HepG2 (cell line): ENCODE results near the gene LGALS8. TPM values are rescaled to one million over a fixed set of nuclear protein-coding genes. Genes with fewer than 3 reads are reported as not detected.
A peak's percentile ranks its signal among the peaks of the same experiment; 100 is the strongest.

Experiments used
- ATAC-seq: fragments of 200-7000 bp; cut with Tn5 transposase; 3 replicates; pipeline ENCODE4 v1.9.1; 2020; ENCODE audit warnings: mild to moderate bottlenecking, moderate library complexity
- BruUV-seq: library from RNA; stranded (reverse); fragments of 400-500 nt; replicated peaks from 2 replicates; lab custom pipeline; 2021; lab: Mats Ljungman, UMichigan
- CTCF ChIA-PET: fragments of 300-600 bp; formaldehyde crosslinking; extraction: SDS; loops from one replicate; lab custom pipeline; 2021; ENCODE audit warnings: low total read pairs, inconsistent platforms, low intra/inter-chr PET ratio; lab: Yijun Ruan, JAX
- POLR2A ChIA-PET: fragments of 350-600 bp; sonication (Branson Sonifier 250); formaldehyde crosslinking; loops from one replicate; lab custom pipeline; 2020; ENCODE audit warnings: antibody characterized with exemption, inconsistent platforms; lab: Yijun Ruan, JAX
- DNase-seq: peaks from one replicate; pipeline ENCODE4 v3.0.0-alpha.2; 2015; ENCODE audit warnings: low spot score
- FAIRE-seq: peaks from 3 replicates; lab custom pipeline; 2011; peaks lifted over from hg19 to GRCh38; lab: Jason Lieb, UNC
- H2AFZ ChIP-seq: one replicate; pipeline ENCODE4 v1.6.1; 2011; ENCODE audit warnings: low read length, inconsistent platforms
- H3K27ac ChIP-seq: fragments of 300-600 bp; 3 replicates; pipeline ENCODE4 v1.8.0; 2011; ENCODE audit warnings: mixed run types, mild to moderate bottlenecking, mixed read lengths, low read length, inconsistent platforms; ENCODE audit not compliant: insufficient read depth; ENCODE audit errors: extremely low read length
- H3K27me3 ChIP-seq, 2 experiments: fragments of 200-600 bp in 1 of 2; 2 replicates in 1 of 2; 3 replicates in 1 of 2; pipeline versions ENCODE4 v1.6.0 to v1.8.0; 2011; ENCODE audit warnings: low read length in 2 of 2, mild to moderate bottlenecking in 2 of 2, moderate library complexity in 2 of 2, inconsistent platforms in 1 of 2; ENCODE audit not compliant: insufficient read depth in 2 of 2, control insufficient read depth in 1 of 2
- H3K36me3 ChIP-seq, 2 experiments: fragments of 200-600 bp in 1 of 2; replicated peaks in 1 of 2; 2 replicates in 1 of 2; 3 replicates in 1 of 2; pipeline versions ENCODE4 v1.5.1 to v1.8.0; 2011; ENCODE audit warnings: low read length in 2 of 2, inconsistent platforms in 1 of 2; ENCODE audit not compliant: insufficient read depth in 2 of 2, control insufficient read depth in 1 of 2
- H3K4me1 ChIP-seq: 2 replicates; pipeline ENCODE4 v1.5.1; 2012; ENCODE audit warnings: low read length, inconsistent platforms; ENCODE audit not compliant: insufficient read depth
- H3K4me2 ChIP-seq: 2 replicates; pipeline ENCODE4 v1.6.0; 2011; ENCODE audit warnings: low read depth, low read length, inconsistent platforms
- H3K4me3 ChIP-seq, 3 experiments: fragments of 200-600 bp in 1 of 3; sonication (generic), shearing (Covaris generic) in 1 of 3; replicated peaks in 1 of 3; 2 replicates each; pipeline ENCODE4 v1.5.1; 2011 to 2016; ENCODE audit warnings: low read length in 3 of 3, inconsistent platforms in 2 of 3, low read depth in 2 of 3, mild to moderate bottlenecking in 2 of 3, control low read depth in 1 of 3, mixed read lengths in 1 of 3; ENCODE audit not compliant: insufficient read depth in 1 of 3
- H3K79me2 ChIP-seq: one replicate; pipeline ENCODE4 v1.6.1; 2011; ENCODE audit warnings: low read length, inconsistent platforms; ENCODE audit not compliant: insufficient read depth
- H3K9ac ChIP-seq: 2 replicates; pipeline ENCODE4 v1.6.0; 2011; ENCODE audit warnings: mild to moderate bottlenecking, low read depth, low read length, inconsistent platforms; ENCODE audit not compliant: insufficient read depth
- H3K9me3 ChIP-seq: 2 replicates; pipeline ENCODE4 v1.5.1; 2012; ENCODE audit warnings: mild to moderate bottlenecking, low read length
- H4K20me1 ChIP-seq: 2 replicates; pipeline ENCODE4 v1.6.0; 2011; ENCODE audit warnings: inconsistent platforms, mild to moderate bottlenecking, low read length, moderate library complexity; ENCODE audit not compliant: insufficient read depth
- AHR ChIP-seq: IDR thresholded peaks from 2 replicates; pipeline ENCODE4 v1.6.1; 2018; ENCODE audit warnings: missing genetic modification reagents, missing compliant biosample characterization
- GPN1 ChIP-seq: sonication (generic); formaldehyde crosslinking; IDR thresholded peaks from 2 replicates; pipeline ENCODE4 v1.5.1; 2020; ENCODE audit warnings: missing genetic modification reagents, borderline replicate concordance
- ISX ChIP-seq: sonication (generic); formaldehyde crosslinking; conservative IDR thresholded peaks from 2 replicates; pipeline ENCODE4 v1.5.0; 2020; ENCODE audit warnings: missing genetic modification reagents
- MBD4 ChIP-seq: IDR thresholded peaks from 2 replicates; pipeline ENCODE4 v1.6.1; 2012; ENCODE audit warnings: low read length, inconsistent platforms, borderline replicate concordance
- NFIC ChIP-seq: IDR thresholded peaks from 2 replicates; pipeline ENCODE4 v1.6.1; 2012; ENCODE audit warnings: mild to moderate bottlenecking, low read length, inconsistent platforms
- NFYB ChIP-seq: sonication (generic); formaldehyde crosslinking; IDR thresholded peaks from 2 replicates; pipeline ENCODE4 v1.4.0; 2020; ENCODE audit warnings: missing genetic modification reagents
- PRMT3 ChIP-seq: sonication (generic); formaldehyde crosslinking; IDR thresholded peaks from 2 replicates; pipeline ENCODE4 v1.8.1; 2022; ENCODE audit warnings: low read depth, mild to moderate bottlenecking, moderate library complexity, missing genetic modification reagents, borderline replicate concordance
- RFX5 ChIP-seq: IDR thresholded peaks from 2 replicates; pipeline ENCODE4 v1.6.1; 2011; ENCODE audit warnings: low read depth, low read length, improper control_type of control experiment
- SNAI1 ChIP-seq: sonication (generic); formaldehyde crosslinking; IDR thresholded peaks from 2 replicates; pipeline ENCODE4 v1.5.0; 2020; ENCODE audit warnings: mild to moderate bottlenecking, missing genetic modification reagents, borderline replicate concordance
- SOX13 ChIP-seq, 3 experiments: fragments of 450-650 bp in 1 of 3; sonication (generic) in 1 of 3; formaldehyde crosslinking in 1 of 3; IDR thresholded peaks in 2 of 3; conservative IDR thresholded peaks in 1 of 3; 2 replicates each; pipeline versions ENCODE4 v1.5.0 to v1.6.1; 2016 to 2020; ENCODE audit warnings: antibody characterized with exemption in 1 of 3, mild to moderate bottlenecking in 1 of 3, missing compliant biosample characterization in 1 of 3, missing genetic modification reagents in 1 of 3, moderate library complexity in 1 of 3
- TAF15 ChIP-seq: fragments of 200-400 bp; formaldehyde crosslinking; IDR thresholded peaks from one replicate; pipeline ENCODE4 v1.6.1; 2018; ENCODE audit warnings: mild to moderate bottlenecking, low read depth, low read length; ENCODE audit not compliant: poor library complexity, severe bottlenecking
- TBL1XR1 ChIP-seq: fragments of 150-350 bp; IDR thresholded peaks from 2 replicates; pipeline ENCODE4 v1.6.1; 2014; ENCODE audit warnings: borderline replicate concordance, low read length; ENCODE audit not compliant: partially characterized antibody
- TCF7L2 ChIP-seq: IDR thresholded peaks from 2 replicates; pipeline ENCODE4 v1.6.1; 2011; ENCODE audit warnings: mild to moderate bottlenecking, low read depth, low read length, moderate library complexity
- ZNF430 ChIP-seq: sonication (generic); formaldehyde crosslinking; IDR thresholded peaks from 2 replicates; pipeline ENCODE4 v1.9.0; 2021; ENCODE audit warnings: mild to moderate bottlenecking, missing genetic modification reagents
- ZNF451 ChIP-seq: sonication (generic); formaldehyde crosslinking; IDR thresholded peaks from 2 replicates; pipeline ENCODE4 v1.5.0; 2020; ENCODE audit warnings: mild to moderate bottlenecking, missing genetic modification reagents
- ZNF562 ChIP-seq: sonication (generic); formaldehyde crosslinking; IDR thresholded peaks from 2 replicates; pipeline ENCODE4 v1.8.0; 2022; ENCODE audit warnings: missing genetic modification reagents, borderline replicate concordance
- ZNF788 ChIP-seq: sonication (generic); formaldehyde crosslinking; IDR thresholded peaks from 2 replicates; pipeline ENCODE4 v1.5.0; 2020; ENCODE audit warnings: mild to moderate bottlenecking, missing genetic modification reagents, borderline replicate concordance
- WGBS: methylation state at CpG from one replicate; pipeline ENCODE4 v1.1.6; 2017; ENCODE audit warnings: low lambda C conversion rate; 5-methylcytosine and 5-hydroxymethylcytosine counted together
- in situ Hi-C: cut with HindIII; loops from 2 replicates; pipeline ENCODE4 v1.10.0; 2017; ENCODE audit warnings: low pct_unique_long_range_greater_than_20kb; ENCODE audit not compliant: extremely low pct_ligation_motif_present
- intact Hi-C: fragments of 100-400 bp; cut with micrococcal nuclease; formaldehyde crosslinking; loops from one replicate; pipeline ENCODE4 v1.10.0; 2022; ENCODE audit not compliant: unreplicated experiment
- polyA plus RNA-seq, 8 experiments: library from polyadenylated mRNA; depleted of rRNA in 3 of 8; stranded (reverse) in 7 of 8; unstranded in 1 of 8; fragments of >200 nt; fragmentation: Illumina TruSeq in 4 of 8; extraction: Trizol in 4 of 8; gene quantifications; 2 replicates each; pipeline versions ENCODE4 v1.2.1 to v1.2.3, GENCODE V29; 2011 to 2016; ENCODE audit warnings: low read depth in 4 of 8, missing spikeins in 1 of 8, mixed read lengths in 1 of 8; ENCODE audit not compliant: insufficient read depth in 1 of 8
- total RNA-seq, 5 experiments: library from RNA; depleted of rRNA; stranded (reverse); fragments of >200 nt; fragmentation: Illumina TruSeq; extraction: Trizol; gene quantifications; 2 replicates each; pipeline ENCODE4 v1.2.3, GENCODE V29; 2016; ENCODE audit warnings: low read depth in 1 of 5
- TF ChIP-seq, protein P1 (sequence below): sonication (generic); formaldehyde crosslinking; IDR thresholded peaks from 2 replicates; pipeline ENCODE4 v1.5.1; 2020; ENCODE audit warnings: missing genetic modification reagents, mild to moderate bottlenecking, borderline replicate concordance
- TF ChIP-seq, protein P2 (sequence below): IDR thresholded peaks from 2 replicates; pipeline ENCODE4 v1.6.1; 2018; ENCODE audit warnings: missing genetic modification reagents, mild to moderate bottlenecking, missing compliant biosample characterization
- TF ChIP-seq, protein P3 (sequence below): sonication (generic); formaldehyde crosslinking; IDR thresholded peaks from 2 replicates; pipeline ENCODE4 v1.4.0; 2020; ENCODE audit warnings: missing genetic modification reagents

The LGALS8 gene
- total and polyA plus RNA-seq, 2 of the 13 experiments (the other 11 are each of a cell fraction or from before 2014, with no cell fraction given) = 29.3 to 185 TPM

DNA sequence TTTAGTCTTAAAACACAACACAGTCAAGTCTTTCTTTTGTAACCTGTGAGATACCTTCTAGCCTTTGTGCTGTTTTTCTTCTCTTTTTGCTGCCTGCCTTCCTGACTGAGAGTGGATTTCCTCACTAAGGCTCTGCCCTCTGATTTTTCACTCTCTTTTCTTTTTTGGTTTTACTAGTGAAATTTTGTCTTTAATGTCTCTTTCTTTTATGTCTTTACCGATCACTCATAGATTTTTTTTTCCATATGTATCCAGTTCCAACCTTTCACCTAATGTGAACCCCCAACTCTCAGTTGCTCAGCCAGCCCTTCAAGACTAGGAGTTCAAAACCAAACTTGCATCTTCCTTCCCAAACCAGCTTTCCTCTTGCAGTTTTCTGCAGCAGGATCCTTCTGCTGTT, 6.5 kb downstream of the LGALS8 start (continued):
- TF ChIP-seq PRMT3 (CRISPR knock-in tag) = no peak
- TF ChIP-seq MBD4 = no peak
- TF ChIP-seq NFIC = no peak
- no peak for TF ChIP-seq AHR
- no peak for TF ChIP-seq TAF15
- TF ChIP-seq ZNF451 (CRISPR knock-in tag) = no peak
- TF ChIP-seq, protein P1, sequence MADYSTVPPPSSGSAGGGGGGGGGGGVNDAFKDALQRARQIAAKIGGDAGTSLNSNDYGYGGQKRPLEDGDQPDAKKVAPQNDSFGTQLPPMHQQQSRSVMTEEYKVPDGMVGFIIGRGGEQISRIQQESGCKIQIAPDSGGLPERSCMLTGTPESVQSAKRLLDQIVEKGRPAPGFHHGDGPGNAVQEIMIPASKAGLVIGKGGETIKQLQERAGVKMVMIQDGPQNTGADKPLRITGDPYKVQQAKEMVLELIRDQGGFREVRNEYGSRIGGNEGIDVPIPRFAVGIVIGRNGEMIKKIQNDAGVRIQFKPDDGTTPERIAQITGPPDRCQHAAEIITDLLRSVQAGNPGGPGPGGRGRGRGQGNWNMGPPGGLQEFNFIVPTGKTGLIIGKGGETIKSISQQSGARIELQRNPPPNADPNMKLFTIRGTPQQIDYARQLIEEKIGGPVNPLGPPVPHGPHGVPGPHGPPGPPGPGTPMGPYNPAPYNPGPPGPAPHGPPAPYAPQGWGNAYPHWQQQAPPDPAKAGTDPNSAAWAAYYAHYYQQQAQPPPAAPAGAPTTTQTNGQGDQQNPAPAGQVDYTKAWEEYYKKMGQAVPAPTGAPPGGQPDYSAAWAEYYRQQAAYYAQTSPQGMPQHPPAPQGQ = no peak
- TF ChIP-seq GPN1 (CRISPR knock-in tag) = no peak
- TF ChIP-seq RFX5 = no peak

- peaks cover 82% of the 10 kb centered on the region for H3K4me1 ChIP-seq
- ATAC-seq (no peak), DNase-seq (no peak), FAIRE-seq (no peak)
- no TSS peak for BruUV-seq
- POLR2A ChIA-PET = interaction anchor here (1.2 to 1.3 kb wide), 2 partner anchors 28 to 39 kb away, joined by 4 to 5 read pairs; no protein-coding TSS in a partner anchor
- H3K4me2 ChIP-seq = no peak overlapping the region
- H3K4me3 ChIP-seq = no peak overlapping the region
- H4K20me1 ChIP-seq = peaks cover 5% of the 10 kb centered on the region; the same call in 1 of the 2 replicates
- peaks cover 44% of the 10 kb centered on the region for H3K79me2 ChIP-seq
- CTCF ChIA-PET = interaction anchor here (1.4 kb wide), 2 partner anchors 421 to 427 kb away, joined by 7 to 10 read pairs; no protein-coding TSS in a partner anchor
- no peaks in the 10 kb centered on the region for H3K9me3 ChIP-seq
- H3K27ac ChIP-seq = peak overlapping the region; percentile 32
- H2AFZ ChIP-seq = no peak overlapping the region
- no peaks in the 10 kb centered on the region for H3K27me3 ChIP-seq
- peaks cover 22 to 51% of the 10 kb centered on the region in 2 experiments for H3K36me3 ChIP-seq
- no peak overlapping the region for H3K9ac ChIP-seq
- WGBS = 97% methylated on average over 5 of the region's 5 CpGs
- in situ Hi-C loops = no loop called here
- intact Hi-C loops = loop anchor here (1.0 to 5.0 kb wide), 4 partner anchors 41 to 428 kb away; partner anchors contain the start of gene ERO1B
- TF ChIP-seq TCF7L2 (no peak), ZNF430 (CRISPR knock-in tag) (no peak), NFYB (CRISPR knock-in tag) (no peak), ZNF788 (CRISPR knock-in tag) (no peak), TBL1XR1 (no peak), SOX13 (IDR thresholded peaks at IDR 0.05) (no peak), SOX13 (CRISPR knock-in tag; conservative IDR thresholded peaks at IDR 0.05 in 1 of 2, IDR thresholded peaks at IDR 0.05 in 1 of 2) (no peak), SNAI1 (CRISPR knock-in tag) (no peak), ZNF562 (CRISPR knock-in tag) (no peak), ISX (CRISPR knock-in tag) (no peak)
- TF ChIP-seq, protein P2, sequence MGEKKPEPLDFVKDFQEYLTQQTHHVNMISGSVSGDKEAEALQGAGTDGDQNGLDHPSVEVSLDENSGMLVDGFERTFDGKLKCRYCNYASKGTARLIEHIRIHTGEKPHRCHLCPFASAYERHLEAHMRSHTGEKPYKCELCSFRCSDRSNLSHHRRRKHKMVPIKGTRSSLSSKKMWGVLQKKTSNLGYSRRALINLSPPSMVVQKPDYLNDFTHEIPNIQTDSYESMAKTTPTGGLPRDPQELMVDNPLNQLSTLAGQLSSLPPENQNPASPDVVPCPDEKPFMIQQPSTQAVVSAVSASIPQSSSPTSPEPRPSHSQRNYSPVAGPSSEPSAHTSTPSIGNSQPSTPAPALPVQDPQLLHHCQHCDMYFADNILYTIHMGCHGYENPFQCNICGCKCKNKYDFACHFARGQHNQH = no peak; the same call in 1 of the 2 replicates
- TF ChIP-seq, protein P3, sequence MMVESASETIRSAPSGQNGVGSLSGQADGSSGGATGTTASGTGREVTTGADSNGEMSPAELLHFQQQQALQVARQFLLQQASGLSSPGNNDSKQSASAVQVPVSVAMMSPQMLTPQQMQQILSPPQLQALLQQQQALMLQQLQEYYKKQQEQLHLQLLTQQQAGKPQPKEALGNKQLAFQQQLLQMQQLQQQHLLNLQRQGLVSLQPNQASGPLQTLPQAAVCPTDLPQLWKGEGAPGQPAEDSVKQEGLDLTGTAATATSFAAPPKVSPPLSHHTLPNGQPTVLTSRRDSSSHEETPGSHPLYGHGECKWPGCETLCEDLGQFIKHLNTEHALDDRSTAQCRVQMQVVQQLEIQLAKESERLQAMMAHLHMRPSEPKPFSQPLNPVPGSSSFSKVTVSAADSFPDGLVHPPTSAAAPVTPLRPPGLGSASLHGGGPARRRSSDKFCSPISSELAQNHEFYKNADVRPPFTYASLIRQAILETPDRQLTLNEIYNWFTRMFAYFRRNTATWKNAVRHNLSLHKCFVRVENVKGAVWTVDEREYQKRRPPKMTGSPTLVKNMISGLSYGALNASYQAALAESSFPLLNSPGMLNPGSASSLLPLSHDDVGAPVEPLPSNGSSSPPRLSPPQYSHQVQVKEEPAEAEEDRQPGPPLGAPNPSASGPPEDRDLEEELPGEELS = no peak
These were observed 7.2 kb downstream of the LGALS8 start for GRCh38 chr1:236530959-236531358.
